Thyroid gland (tissue), 4 donors: ENCODE measurements around the gene MAPK7.

Experiments
- CTCF ChIP-seq, 6 experiments: fragments of 200-600 bp in 3 of 6; fragments of 450-650 bp in 3 of 6; sonication (generic) in 3 of 6; IDR thresholded peaks; one replicate each; pipeline ENCODE4 v1.5.1; 2016 to 2019; ENCODE audit warnings: antibody characterized with exemption in 6 of 6, mild to moderate bottlenecking in 2 of 6, inconsistent platforms in 1 of 6, moderate library complexity in 1 of 6
- POLR2A ChIP-seq, 2 donors: fragments of 450-650 bp; IDR thresholded peaks; one replicate each; pipeline ENCODE4 v1.6.1; 2017; ENCODE audit warnings: antibody characterized with exemption in 2 of 2, mild to moderate bottlenecking in 2 of 2, moderate library complexity in 1 of 2

- TF ChIP-seq CTCF (IDR thresholded peaks at IDR 0.05) = no peak
- peak in 1 of 2 donors; percentile 23 for TF ChIP-seq POLR2A (IDR thresholded peaks at IDR 0.05)
These were observed at the start of gene MAPK7 for GRCh38 chr17:19378416-19379360.
